NCI-H1694 treated with DMSO at 0.1 percent for 48 hours (cell line): ENCODE measurements around the gene CACNA1H.

Experiments
- DNase-seq: peaks from one replicate; lab custom pipeline; 2025; lab: John Stamatoyannopoulos, UW

CACNA1H gene

GRCh38 chr16:1211451-1212268, 58.8 kb downstream of the CACNA1H start:
- DNase-seq = no peak

DNA sequence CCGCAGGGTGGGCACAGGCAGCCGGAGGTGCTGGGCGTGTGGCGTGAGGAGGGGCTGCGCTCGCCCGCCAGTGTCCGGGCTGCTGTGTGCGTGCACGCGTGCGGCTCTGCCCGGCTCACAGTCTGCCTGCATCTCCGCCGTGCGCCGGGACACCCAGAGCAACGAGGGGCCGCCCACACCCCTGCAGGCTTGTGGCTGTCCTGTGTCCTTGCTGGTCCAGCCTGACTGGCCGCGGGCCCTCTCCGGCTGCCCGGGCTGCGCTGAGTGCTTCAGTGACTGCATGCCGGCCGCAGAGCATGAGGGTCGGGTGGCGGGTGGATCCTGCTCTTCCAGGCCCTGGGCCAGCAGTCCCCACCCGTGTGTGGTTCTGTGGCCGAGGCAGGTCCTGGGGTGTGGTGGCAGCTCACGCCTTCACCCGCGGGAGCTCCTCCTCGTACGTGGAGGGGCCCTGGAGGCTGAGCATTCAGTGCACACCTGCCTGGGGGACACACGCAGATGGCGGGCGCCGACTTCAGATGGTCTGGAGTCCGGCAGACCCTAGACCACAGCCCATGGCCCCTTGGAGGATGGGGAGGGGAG, 59.8 kb downstream of the CACNA1H start:
- DNase-seq = no peak

- no peak for DNase-seq
Measured at GRCh38 chr16:1213231-1213630, 60.3 kb downstream of the CACNA1H start.

DNA sequence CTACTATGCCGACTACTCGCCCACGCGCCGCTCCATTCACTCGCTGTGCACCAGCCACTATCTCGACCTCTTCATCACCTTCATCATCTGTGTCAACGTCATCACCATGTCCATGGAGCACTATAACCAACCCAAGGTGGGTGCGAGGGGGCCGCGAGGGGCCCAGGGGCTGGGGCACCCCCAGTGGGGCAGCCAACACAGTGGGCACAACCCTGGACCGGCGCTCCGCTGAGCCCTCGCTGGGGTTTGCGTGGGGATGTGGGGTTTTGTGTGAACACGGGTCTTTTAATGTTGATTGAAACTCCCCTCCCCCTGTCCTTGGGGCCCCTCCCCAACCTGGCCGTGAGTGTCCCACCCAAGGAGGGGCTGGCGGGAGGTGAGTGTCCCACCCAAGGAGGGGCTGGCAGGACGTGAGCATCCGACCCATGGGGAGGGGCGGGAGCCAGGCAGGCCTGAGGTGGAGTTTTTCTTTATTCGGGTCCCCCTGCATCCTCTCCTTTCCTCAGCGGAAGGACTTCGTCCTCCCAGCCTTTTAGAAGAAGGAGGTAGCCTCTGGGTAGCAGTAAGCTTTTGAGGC, 61.0 kb downstream of the CACNA1H start:
- DNase-seq = no peak

DNA sequence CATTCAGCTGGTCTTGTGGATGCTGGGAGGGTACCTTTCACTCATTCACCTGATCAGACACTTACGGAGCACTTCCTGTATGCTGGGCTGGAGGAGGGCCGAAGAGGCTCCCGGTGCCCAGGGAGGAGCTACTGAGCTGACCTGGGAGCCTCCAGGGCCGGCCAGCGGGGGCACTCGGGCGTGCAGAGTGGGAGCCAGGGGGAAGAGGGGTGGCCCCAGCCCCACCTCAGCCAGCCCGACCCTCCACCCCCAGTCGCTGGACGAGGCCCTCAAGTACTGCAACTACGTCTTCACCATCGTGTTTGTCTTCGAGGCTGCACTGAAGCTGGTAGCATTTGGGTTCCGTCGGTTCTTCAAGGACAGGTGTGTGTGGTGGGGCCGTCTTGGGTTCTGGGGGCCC, 61.8 kb downstream of the CACNA1H start:
- DNase-seq = no peak

DNA sequence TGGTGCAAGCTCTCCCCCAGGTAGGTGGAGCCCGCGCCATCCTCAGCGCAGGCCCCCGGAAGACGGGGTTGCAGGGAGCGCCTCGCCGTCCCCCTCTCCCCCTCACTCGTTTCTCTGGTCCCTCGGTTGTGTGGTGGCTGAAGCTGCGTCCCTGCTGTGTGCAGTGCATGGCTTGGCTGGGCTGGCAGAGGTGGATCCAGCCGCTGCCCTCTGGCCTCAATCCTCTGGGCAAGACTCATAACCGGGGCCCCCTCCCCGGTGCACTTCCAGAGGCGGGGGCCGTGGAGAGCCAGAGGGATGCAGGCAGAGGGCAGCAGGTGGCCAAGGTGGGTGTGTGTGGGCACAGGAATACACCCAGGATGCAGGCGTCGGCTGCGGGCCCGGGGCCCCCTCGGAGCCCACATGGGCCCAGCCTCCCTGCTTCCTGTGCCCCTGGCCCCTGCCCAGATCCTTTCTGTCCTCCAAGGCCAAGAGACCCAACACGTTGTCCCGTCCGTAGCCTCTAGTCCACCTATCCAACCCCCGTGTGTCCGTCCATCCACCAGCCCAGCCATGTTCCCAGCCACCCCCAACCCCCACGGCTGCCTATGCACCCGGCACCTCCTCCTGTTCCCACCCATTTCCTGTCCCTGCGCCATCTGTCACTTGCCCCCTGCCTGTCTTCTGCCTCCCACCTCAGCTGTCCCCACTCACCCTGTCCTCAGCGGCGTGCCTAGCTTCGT, 62.8 kb downstream of the CACNA1H start:
- DNase-seq = no peak

- no peak for DNase-seq
Measured at GRCh38 chr16:1216296-1216619, 63.4 kb downstream of the CACNA1H start.

DNA sequence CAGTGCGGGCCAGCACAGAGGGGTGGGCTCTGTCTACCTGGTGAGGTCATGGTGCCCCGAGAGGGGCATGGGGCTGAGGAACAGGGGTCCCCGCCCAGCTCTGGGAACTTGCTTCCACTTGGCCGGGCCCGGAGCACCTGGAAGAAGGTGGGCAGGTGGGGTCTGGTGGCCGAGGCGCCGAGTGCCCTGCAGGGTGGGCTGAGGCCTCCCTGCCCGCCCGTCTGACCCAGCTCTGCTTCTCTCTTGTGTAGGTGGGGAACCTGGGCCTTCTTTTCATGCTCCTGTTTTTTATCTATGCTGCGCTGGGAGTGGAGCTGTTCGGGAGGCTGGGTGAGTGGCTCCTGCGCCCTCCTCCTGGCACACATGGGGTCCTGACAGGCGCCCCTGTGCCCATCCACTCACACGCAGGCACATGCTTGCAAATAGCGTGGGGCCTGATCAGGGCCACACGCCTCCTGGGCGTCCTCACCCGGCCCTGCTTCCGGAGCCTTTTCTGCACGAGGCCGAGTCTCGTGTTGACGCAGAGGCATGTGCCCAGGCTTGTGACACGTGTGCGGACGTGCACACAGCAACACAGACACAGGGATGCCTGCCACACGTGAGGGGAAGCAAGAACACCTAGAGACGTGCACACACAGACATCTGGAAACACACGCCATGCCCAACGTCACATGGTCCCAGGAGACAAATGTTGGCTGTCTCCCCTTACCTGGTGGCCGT, 63.9 kb downstream of the CACNA1H start:
- DNase-seq = no peak

GRCh38 chr16:1217526-1217925, 64.6 kb downstream of the CACNA1H start:
- no peak for DNase-seq

- DNase-seq = no peak
Measured at GRCh38 chr16:1218061-1218929, 65.4 kb downstream of the CACNA1H start.

- DNase-seq = no peak
Measured at GRCh38 chr16:1218930-1219611, 66.2 kb downstream of the CACNA1H start.

GRCh38 chr16:1220098-1220728, 67.3 kb downstream of the CACNA1H start:
- DNase-seq = no peak

GRCh38 chr16:1220841-1221627, 68.1 kb downstream of the CACNA1H start:
- DNase-seq = no peak

DNA sequence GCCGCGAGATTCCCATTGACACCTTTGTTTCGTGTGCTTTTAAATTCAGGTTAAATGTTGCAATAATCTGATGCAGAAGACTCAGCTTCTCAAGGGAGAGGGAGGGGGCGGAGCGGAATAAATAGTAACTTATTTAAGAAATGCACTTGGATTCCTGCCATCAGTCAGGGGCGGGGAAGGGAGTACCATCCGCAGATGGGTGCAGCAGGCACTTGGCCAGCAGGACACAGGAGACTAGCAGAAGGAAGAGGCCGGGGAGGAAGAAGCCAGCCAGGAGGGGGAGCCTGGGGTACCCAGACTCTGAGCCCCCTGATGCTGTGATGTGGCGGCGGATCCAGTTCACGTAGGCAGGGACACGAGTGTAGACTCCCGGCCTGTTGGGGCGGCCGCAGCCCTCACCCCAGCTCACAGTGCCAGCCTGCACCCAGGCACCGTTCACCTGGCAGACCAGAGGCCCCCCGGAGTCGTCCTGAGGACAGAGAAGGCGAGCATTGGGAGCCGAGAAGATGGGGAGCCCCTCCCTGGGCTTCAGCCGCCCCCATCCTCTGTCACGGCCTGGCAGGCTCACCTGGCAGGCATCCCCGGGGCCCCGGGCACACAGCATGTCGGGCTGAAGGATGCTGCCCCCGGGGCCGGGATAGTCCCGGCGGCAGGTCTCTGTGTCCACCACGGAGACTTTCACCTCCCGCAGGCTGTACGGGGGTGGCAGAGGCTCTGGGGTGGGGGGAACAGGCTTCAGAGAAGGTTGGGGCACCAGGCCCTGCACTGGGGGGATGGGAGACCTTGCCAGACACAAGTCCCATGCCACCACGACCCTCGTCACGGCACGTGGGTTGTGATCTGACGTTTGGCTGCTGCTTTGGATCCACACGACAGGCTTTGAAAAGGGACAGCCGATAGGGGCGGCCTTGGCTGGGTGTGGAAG, 69.0 kb downstream of the CACNA1H start:
- no peak for DNase-seq

DNA sequence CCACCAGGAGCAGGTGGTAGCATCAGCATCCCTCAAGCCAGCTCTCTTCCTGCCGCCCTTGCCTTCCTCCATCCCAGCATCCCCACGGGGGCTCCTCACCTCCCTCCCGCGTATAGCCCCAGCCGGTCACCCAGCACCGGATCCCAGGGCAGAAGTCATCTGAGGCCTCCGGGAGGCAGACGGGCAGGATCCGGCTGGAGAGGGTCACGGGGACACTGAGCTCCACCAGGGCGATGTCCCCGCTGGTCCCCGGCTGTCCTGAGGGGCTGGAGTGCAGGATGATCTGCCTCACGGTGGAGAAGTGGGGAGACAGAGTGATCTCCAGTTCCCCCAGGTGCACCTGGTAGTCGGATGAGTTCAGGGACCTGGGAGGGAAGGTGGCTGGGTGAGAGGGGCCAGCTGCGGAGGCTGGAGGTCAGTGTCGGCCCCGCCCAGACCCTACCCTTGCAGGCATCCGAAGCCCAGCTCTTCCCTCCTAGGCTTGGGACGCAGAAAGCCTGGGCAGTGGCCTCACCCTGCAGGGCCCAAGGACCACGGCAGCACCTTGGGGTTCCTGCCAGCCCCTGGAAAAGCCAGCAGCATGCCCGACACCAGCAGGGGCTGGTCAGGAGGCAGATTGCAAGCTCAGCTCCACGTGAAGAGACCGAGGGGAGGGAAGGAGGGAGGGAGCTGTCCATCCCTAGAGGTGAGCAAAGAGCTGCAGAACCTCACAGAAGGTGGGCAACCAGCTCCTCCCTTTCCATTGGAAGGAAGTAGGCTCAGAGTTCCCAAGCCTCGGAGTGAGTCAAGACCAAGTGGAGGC, 69.8 kb downstream of the CACNA1H start:
- no peak for DNase-seq

DNA sequence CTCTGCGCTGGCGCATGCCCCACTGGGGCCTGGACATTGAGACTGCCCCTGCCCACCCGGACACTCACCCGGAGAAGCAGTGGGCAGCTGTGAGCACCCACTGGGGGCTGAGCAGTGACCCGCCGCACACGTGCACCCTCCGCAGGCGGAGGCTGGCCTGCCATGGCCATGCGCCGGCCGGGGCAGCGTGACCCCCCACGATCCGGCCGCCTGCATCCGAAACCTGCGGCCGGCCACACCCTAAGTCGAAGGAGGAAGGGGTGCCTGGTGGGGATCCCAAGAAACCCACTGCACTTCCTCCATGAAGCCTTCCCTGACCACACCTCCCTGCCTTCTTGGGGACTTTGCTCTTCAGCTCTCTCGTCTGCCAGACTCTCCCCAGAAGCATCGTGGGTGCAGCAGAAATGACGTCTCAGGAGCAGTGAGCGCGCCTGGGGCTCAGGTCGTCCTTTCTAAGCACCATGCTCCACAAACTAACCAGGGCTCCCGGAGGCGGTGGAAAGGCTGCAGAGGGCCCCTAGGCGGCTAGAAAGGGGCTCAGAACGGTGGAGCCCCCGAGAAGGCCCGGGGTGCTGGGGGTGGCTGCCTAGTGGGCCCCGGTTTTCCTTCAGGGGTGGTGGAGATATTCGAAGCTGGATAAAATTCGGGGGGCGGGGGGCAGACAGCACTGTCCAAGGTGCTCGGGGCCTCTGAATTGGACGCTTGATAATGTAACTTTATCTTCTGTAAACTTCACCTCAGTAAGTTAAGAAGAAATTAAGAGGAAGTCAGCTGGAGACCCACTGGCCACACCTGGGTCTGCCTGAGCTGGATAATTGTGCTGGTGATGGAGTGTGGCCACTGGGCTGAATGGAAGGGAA, 70.7 kb downstream of the CACNA1H start:
- no peak for DNase-seq
